ENCODE measurements around the gene NSRP1. TPM values are rescaled to one million over a fixed set of nuclear protein-coding genes. Genes with fewer than 3 reads are reported as not detected.

The NSRP1 gene
- total RNA-seq, 1 donor from 2014 or later = 28.2 TPM

- Mint-ChIP-seq H3K27ac (ENCODE audit: unreplicated experiment) (no peak overlapping the region), H3K9me3 (no peaks in the 10 kb centered on the region), H3K36me3 (ENCODE audit: low read depth) (no peaks in the 10 kb centered on the region), H3K27me3 (ENCODE audit: low read depth) (peaks cover 3% of the 10 kb centered on the region), H3K4me1 (no peaks in the 10 kb centered on the region), H3K4me3 (no peak overlapping the region)
- TF ChIP-seq CTCF (conservative IDR thresholded peaks at IDR 0.05) = no peak
- DNase-seq (ENCODE audit: low read depth, low spot score) = no peak
These were observed 91.6 kb downstream of the NSRP1 start for GRCh38 chr17:30208214-30208613.

- Mint-ChIP-seq H3K27me3 (ENCODE audit: low read depth) (peaks cover 3% of the 10 kb centered on the region), H3K27ac (ENCODE audit: unreplicated experiment) (no peak overlapping the region), H3K4me1 (no peaks in the 10 kb centered on the region), H3K4me3 (no peak overlapping the region), H3K9me3 (no peaks in the 10 kb centered on the region), H3K36me3 (ENCODE audit: low read depth) (no peaks in the 10 kb centered on the region)
- no peak for DNase-seq (ENCODE audit: low read depth, low spot score)
- no peak for TF ChIP-seq CTCF (conservative IDR thresholded peaks at IDR 0.05)
These were observed 93.3 kb downstream of the NSRP1 start for GRCh38 chr17:30209930-30210329.

GRCh38 chr17:30210366-30210765, 93.8 kb downstream of the NSRP1 start:
- Mint-ChIP-seq H3K27me3 (ENCODE audit: low read depth) (peaks cover 3% of the 10 kb centered on the region), H3K36me3 (ENCODE audit: low read depth) (no peaks in the 10 kb centered on the region), H3K4me1 (no peaks in the 10 kb centered on the region), H3K4me3 (no peak overlapping the region), H3K9me3 (no peaks in the 10 kb centered on the region), H3K27ac (ENCODE audit: unreplicated experiment) (no peak overlapping the region)
- DNase-seq (ENCODE audit: low read depth, low spot score) = no peak
- no peak for TF ChIP-seq CTCF (conservative IDR thresholded peaks at IDR 0.05)

- H3K27me3 Mint-ChIP-seq (ENCODE audit: low read depth) = peaks cover 3% of the 10 kb centered on the region
These were observed 94.3 kb downstream of the NSRP1 start for GRCh38 chr17:30210901-30211300.

GRCh38 chr17:30211371-30211770, 94.8 kb downstream of the NSRP1 start:
- no peak for DNase-seq (ENCODE audit: low read depth, low spot score)
- TF ChIP-seq CTCF (conservative IDR thresholded peaks at IDR 0.05) = no peak
- Mint-ChIP-seq H3K27me3 (ENCODE audit: low read depth) (peaks cover 3% of the 10 kb centered on the region), H3K4me1 (no peaks in the 10 kb centered on the region), H3K4me3 (no peak overlapping the region), H3K36me3 (ENCODE audit: low read depth) (no peaks in the 10 kb centered on the region), H3K9me3 (no peaks in the 10 kb centered on the region), H3K27ac (ENCODE audit: unreplicated experiment) (no peak overlapping the region)

More at GRCh38 chr17:30210901-30211300, 94.3 kb downstream of the NSRP1 start:
- Mint-ChIP-seq H3K9me3 (no peaks in the 10 kb centered on the region), H3K4me1 (no peaks in the 10 kb centered on the region), H3K4me3 (no peak overlapping the region), H3K27ac (ENCODE audit: unreplicated experiment) (no peak overlapping the region), H3K36me3 (ENCODE audit: low read depth) (no peaks in the 10 kb centered on the region)
- DNase-seq (ENCODE audit: low read depth, low spot score) = no peak
- TF ChIP-seq CTCF (conservative IDR thresholded peaks at IDR 0.05) = no peak

- Mint-ChIP-seq H3K4me1 (no peaks in the 10 kb centered on the region), H3K27me3 (ENCODE audit: low read depth) (peaks cover 3% of the 10 kb centered on the region), H3K4me3 (no peak overlapping the region), H3K27ac (ENCODE audit: unreplicated experiment) (no peak overlapping the region), H3K9me3 (no peaks in the 10 kb centered on the region), H3K36me3 (ENCODE audit: low read depth) (no peaks in the 10 kb centered on the region)
- no peak for TF ChIP-seq CTCF (conservative IDR thresholded peaks at IDR 0.05)
- no peak for DNase-seq (ENCODE audit: low read depth, low spot score)
These were observed 96.1 kb downstream of the NSRP1 start for GRCh38 chr17:30212750-30213149.

Data from neural crest cell (in vitro differentiated cells).